HepG2 (cell line): ENCODE measurements around the gene ESYT1. TPM values are rescaled to one million over a fixed set of nuclear protein-coding genes. Genes with fewer than 3 reads are reported as not detected.

Source experiments
- ATRX ChIP-seq: sonication (generic); formaldehyde crosslinking; IDR thresholded peaks from 2 replicates; pipeline ENCODE4 v1.4.0; 2020; ENCODE audit warnings: missing genetic modification reagents, borderline replicate concordance
- BCLAF1 ChIP-seq: fragments of 450-650 bp; IDR thresholded peaks from 2 replicates; pipeline ENCODE4 v1.6.1; 2017; ENCODE audit warnings: mild to moderate bottlenecking
- KLF16 ChIP-seq, 2 experiments: sonication (generic) in 1 of 2; formaldehyde crosslinking in 1 of 2; IDR thresholded peaks; 2 replicates each; pipeline versions ENCODE4 v1.6.1 to v1.8.0; 2016 to 2023; ENCODE audit warnings: missing genetic modification reagents in 2 of 2, missing compliant biosample characterization in 1 of 2
- PRDM10 ChIP-seq: sonication (generic); formaldehyde crosslinking; IDR thresholded peaks from 2 replicates; pipeline ENCODE4 v1.4.0; 2020; ENCODE audit warnings: low read depth, missing genetic modification reagents
- SNAPC4 ChIP-seq: sonication (generic); formaldehyde crosslinking; IDR thresholded peaks from 2 replicates; pipeline ENCODE4 v1.4.0; 2020; ENCODE audit warnings: mild to moderate bottlenecking, missing genetic modification reagents
- TRIM24 ChIP-seq: sonication (generic); formaldehyde crosslinking; IDR thresholded peaks from 2 replicates; pipeline ENCODE4 v1.8.0; 2022; ENCODE audit warnings: mild to moderate bottlenecking, missing genetic modification reagents
- ZNF3 ChIP-seq: IDR thresholded peaks from 2 replicates; pipeline ENCODE4 v1.7.0; 2017; ENCODE audit warnings: inconsistent platforms
- ZNF782 ChIP-seq: sonication (generic); formaldehyde crosslinking; IDR thresholded peaks from 2 replicates; pipeline ENCODE4 v1.4.0; 2020; ENCODE audit warnings: missing genetic modification reagents, mild to moderate bottlenecking, borderline replicate concordance
- polyA plus RNA-seq, 8 experiments: library from polyadenylated mRNA; depleted of rRNA in 3 of 8; stranded (reverse) in 7 of 8; unstranded in 1 of 8; fragments of >200 nt; fragmentation: Illumina TruSeq in 4 of 8; extraction: Trizol in 4 of 8; gene quantifications; 2 replicates each; pipeline versions ENCODE4 v1.2.1 to v1.2.3, GENCODE V29; 2011 to 2016; ENCODE audit warnings: low read depth in 4 of 8, missing spikeins in 1 of 8, mixed read lengths in 1 of 8; ENCODE audit not compliant: insufficient read depth in 1 of 8
- total RNA-seq, 5 experiments: library from RNA; depleted of rRNA; stranded (reverse); fragments of >200 nt; fragmentation: Illumina TruSeq; extraction: Trizol; gene quantifications; 2 replicates each; pipeline ENCODE4 v1.2.3, GENCODE V29; 2016; ENCODE audit warnings: low read depth in 1 of 5
- TF ChIP-seq, protein P1 (sequence below): sonication (generic); formaldehyde crosslinking; IDR thresholded peaks from 2 replicates; pipeline ENCODE4 v1.9.0; 2021; ENCODE audit warnings: missing genetic modification reagents, borderline replicate concordance
- TF ChIP-seq, protein P2 (sequence below): sonication (generic); formaldehyde crosslinking; IDR thresholded peaks from 2 replicates; pipeline ENCODE4 v1.5.1; 2020; ENCODE audit warnings: missing genetic modification reagents, mild to moderate bottlenecking, borderline replicate concordance

Gene ESYT1
- total and polyA plus RNA-seq, 2 of the 13 experiments (the other 11 are each of a cell fraction or from before 2014, with no cell fraction given) = 66.9 to 71.0 TPM

GRCh38 chr12:56127888-56128669 is at the start of gene ESYT1 (continued):
- TF ChIP-seq SNAPC4 (CRISPR knock-in tag) = no peak
- no peak for TF ChIP-seq TRIM24 (CRISPR knock-in tag)
- peak in 1 of 2 experiments; percentile 69; a peak in 2 of 4 replicates for TF ChIP-seq KLF16 (CRISPR knock-in tag; IDR thresholded peaks at IDR 0.05)
- no peak for TF ChIP-seq ZNF782 (CRISPR knock-in tag)
- TF ChIP-seq PRDM10 (CRISPR knock-in tag) = peak; percentile 77; the same call in 1 of the 2 replicates
- no peak for TF ChIP-seq BCLAF1
- TF ChIP-seq, protein P1, sequence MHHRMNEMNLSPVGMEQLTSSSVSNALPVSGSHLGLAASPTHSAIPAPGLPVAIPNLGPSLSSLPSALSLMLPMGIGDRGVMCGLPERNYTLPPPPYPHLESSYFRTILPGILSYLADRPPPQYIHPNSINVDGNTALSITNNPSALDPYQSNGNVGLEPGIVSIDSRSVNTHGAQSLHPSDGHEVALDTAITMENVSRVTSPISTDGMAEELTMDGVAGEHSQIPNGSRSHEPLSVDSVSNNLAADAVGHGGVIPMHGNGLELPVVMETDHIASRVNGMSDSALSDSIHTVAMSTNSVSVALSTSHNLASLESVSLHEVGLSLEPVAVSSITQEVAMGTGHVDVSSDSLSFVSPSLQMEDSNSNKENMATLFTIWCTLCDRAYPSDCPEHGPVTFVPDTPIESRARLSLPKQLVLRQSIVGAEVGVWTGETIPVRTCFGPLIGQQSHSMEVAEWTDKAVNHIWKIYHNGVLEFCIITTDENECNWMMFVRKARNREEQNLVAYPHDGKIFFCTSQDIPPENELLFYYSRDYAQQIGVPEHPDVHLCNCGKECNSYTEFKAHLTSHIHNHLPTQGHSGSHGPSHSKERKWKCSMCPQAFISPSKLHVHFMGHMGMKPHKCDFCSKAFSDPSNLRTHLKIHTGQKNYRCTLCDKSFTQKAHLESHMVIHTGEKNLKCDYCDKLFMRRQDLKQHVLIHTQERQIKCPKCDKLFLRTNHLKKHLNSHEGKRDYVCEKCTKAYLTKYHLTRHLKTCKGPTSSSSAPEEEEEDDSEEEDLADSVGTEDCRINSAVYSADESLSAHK = no peak
- no peak for TF ChIP-seq ZNF3
- no peak for TF ChIP-seq ATRX (CRISPR knock-in tag)
- TF ChIP-seq, protein P2, sequence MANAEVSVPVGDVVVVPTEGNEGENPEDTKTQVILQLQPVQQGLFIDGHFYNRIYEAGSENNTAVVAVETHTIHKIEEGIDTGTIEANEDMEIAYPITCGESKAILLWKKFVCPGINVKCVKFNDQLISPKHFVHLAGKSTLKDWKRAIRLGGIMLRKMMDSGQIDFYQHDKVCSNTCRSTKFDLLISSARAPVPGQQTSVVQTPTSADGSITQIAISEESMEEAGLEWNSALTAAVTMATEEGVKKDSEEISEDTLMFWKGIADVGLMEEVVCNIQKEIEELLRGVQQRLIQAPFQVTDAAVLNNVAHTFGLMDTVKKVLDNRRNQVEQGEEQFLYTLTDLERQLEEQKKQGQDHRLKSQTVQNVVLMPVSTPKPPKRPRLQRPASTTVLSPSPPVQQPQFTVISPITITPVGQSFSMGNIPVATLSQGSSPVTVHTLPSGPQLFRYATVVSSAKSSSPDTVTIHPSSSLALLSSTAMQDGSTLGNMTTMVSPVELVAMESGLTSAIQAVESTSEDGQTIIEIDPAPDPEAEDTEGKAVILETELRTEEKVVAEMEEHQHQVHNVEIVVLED (CRISPR knock-in tag) = no peak; the same call in 1 of the 2 replicates
